Lung (tissue), 12 donors: ENCODE measurements around the gene ST8SIA3. TPM values are rescaled to one million over a fixed set of nuclear protein-coding genes. Genes with fewer than 3 reads are reported as not detected.

Experiments used
- ATAC-seq: fragments of 200-7000 bp; cut with Tn5 transposase; one replicate; pipeline ENCODE4 v1.9.1; 2020; ENCODE audit warnings: moderate number of reproducible peaks; ENCODE audit not compliant: insufficient read depth, low FRiP score
- DNase-seq, 3 donors: peaks; one replicate each; pipeline ENCODE4 v3.0.0-alpha.2; 2013 to 2017
- H3K27ac ChIP-seq, 2 donors: one replicate each; pipeline ENCODE4 v1.5.1; 2013; ENCODE audit warnings: mild to moderate bottlenecking in 2 of 2, moderate library complexity in 2 of 2, control low read depth in 1 of 2, inconsistent platforms in 1 of 2, low read depth in 1 of 2, low read length in 1 of 2
- H3K27me3 ChIP-seq, 3 donors: one replicate each; pipeline ENCODE4 v1.5.1; 2013; ENCODE audit warnings: low read length in 2 of 3; ENCODE audit not compliant: control insufficient read depth in 3 of 3, insufficient read depth in 3 of 3
- H3K36me3 ChIP-seq, 4 donors: one replicate each; pipeline ENCODE4 v1.5.1; 2013; ENCODE audit warnings: low read length in 4 of 4, mild to moderate bottlenecking in 1 of 4, moderate library complexity in 1 of 4; ENCODE audit not compliant: control insufficient read depth in 4 of 4, insufficient read depth in 4 of 4
- H3K4me1 ChIP-seq, 5 donors: one replicate each; pipeline ENCODE4 v1.5.1; 2013; ENCODE audit warnings: low read length in 5 of 5, mild to moderate bottlenecking in 2 of 5, moderate library complexity in 1 of 5; ENCODE audit not compliant: control insufficient read depth in 5 of 5, insufficient read depth in 5 of 5
- H3K4me3 ChIP-seq: one replicate; pipeline ENCODE4 v1.5.1; 2013; ENCODE audit warnings: mild to moderate bottlenecking, control low read depth, moderate library complexity
- H3K9ac ChIP-seq, 2 donors: one replicate each; pipeline ENCODE4 v1.5.1; 2013; ENCODE audit warnings: low read length in 2 of 2, control low read depth in 1 of 2; ENCODE audit not compliant: insufficient read depth in 1 of 2
- H3K9me3 ChIP-seq, 4 donors: one replicate each; pipeline ENCODE4 v1.5.1; 2013; ENCODE audit warnings: low read length in 3 of 4, mild to moderate bottlenecking in 1 of 4, moderate library complexity in 1 of 4; ENCODE audit not compliant: control insufficient read depth in 4 of 4, insufficient read depth in 3 of 4
- CTCF ChIP-seq: IDR thresholded peaks from 2 replicates; pipeline ENCODE4 v1.5.1; 2012; ENCODE audit warnings: mild to moderate bottlenecking; ENCODE audit errors: control extremely low read depth, extremely low read depth
- WGBS, 2 donors: extraction: QIAGEN DNeasy Blood & Tissue Kit; methylation state at CpG; one replicate each; pipeline ENCODE4 v1.1.7; 2013; 5-methylcytosine and 5-hydroxymethylcytosine counted together
- polyA plus RNA-seq, 2 donors: library from polyadenylated mRNA; stranded (reverse); fragments of 200-250 nt; gene quantifications; one replicate each; pipeline ENCODE4 v1.2.1, GENCODE V29; 2013
- total RNA-seq, 2 donors: library from RNA; depleted of rRNA in 1 of 2; stranded (reverse); fragments of >200 nt in 1 of 2; gene quantifications; one replicate each; pipeline ENCODE4 v1.2.1, GENCODE V29; 2014 to 2021
- donor health status: control.
- donor health status: control.
- donor health status: Bipolar disorder and iron deficiency.
- donor health status: healthy.
- donor health status: DM: yes; HTN: yes; CAD: no.

Gene ST8SIA3
- total and polyA plus RNA-seq, 4 donors, result under 0.01 to 0.17 (median 0.02) TPM

- WGBS, 2 donors, result 2 to 5% methylated on average over 36 to 61 of the region's 61 CpGs
- H3K27me3 ChIP-seq, result peaks cover 11 to 57% (median 25%) of the 10 kb centered on the region in 3 donors
- peak in 1 of 3 donors; percentile 1 for DNase-seq
- peaks cover 0 to 8% (median 0%) of the 10 kb centered on the region in 4 donors for H3K9me3 ChIP-seq
- no peak for TF ChIP-seq CTCF
- no peaks in the 10 kb centered on the region for H3K36me3 ChIP-seq
- peaks cover 0 to 4% (median 3%) of the 10 kb centered on the region in 5 donors for H3K4me1 ChIP-seq
- H3K9ac ChIP-seq, result no peak overlapping the region
- ATAC-seq, result no peak
- no peak overlapping the region for H3K4me3 ChIP-seq
- H3K27ac ChIP-seq, result no peak overlapping the region
These were observed 981 bp downstream of the ST8SIA3 start for GRCh38 chr18:57353137-57353939.

GRCh38 chr18:57353940-57354461 is 1.6 kb downstream of the ST8SIA3 start:
- TF ChIP-seq CTCF, result no peak
- H3K36me3 ChIP-seq, result no peaks in the 10 kb centered on the region
- peaks cover 11 to 57% (median 25%) of the 10 kb centered on the region in 3 donors for H3K27me3 ChIP-seq
- DNase-seq (peak; percentile 56 to 76 (median 73)), ATAC-seq (peak; percentile 47)
- H3K9me3 ChIP-seq, result peaks cover 0 to 8% (median 0%) of the 10 kb centered on the region in 4 donors
- 7 to 8% methylated on average over 37 of the region's 37 CpGs for WGBS, 2 donors
- no peak overlapping the region for H3K27ac ChIP-seq
- peaks cover 0 to 4% (median 3%) of the 10 kb centered on the region in 5 donors for H3K4me1 ChIP-seq
- H3K4me3 ChIP-seq, result no peak overlapping the region
- H3K9ac ChIP-seq, result no peak overlapping the region

- ATAC-seq (no peak), DNase-seq (no peak)
- Histone ChIP-seq H3K36me3 (no peaks in the 10 kb centered on the region), H3K9ac (no peak overlapping the region), H3K9me3 (no peaks in the 10 kb centered on the region), H3K27ac (no peak overlapping the region), H3K4me3 (no peak overlapping the region), H3K4me1 (no peaks in the 10 kb centered on the region), H3K27me3 (peaks cover 0 to 12% (median 3%) of the 10 kb centered on the region in 3 donors)
- 46 to 68% methylated on average over 4 of the region's 4 CpGs for WGBS, 2 donors
- no peak for TF ChIP-seq CTCF
These were observed 7.1 kb downstream of the ST8SIA3 start for GRCh38 chr18:57359433-57359832.
